Peyer's patch (tissue), 4 donors: ENCODE measurements around the gene SPTB. TPM values are rescaled to one million over a fixed set of nuclear protein-coding genes. Genes with fewer than 3 reads are reported as not detected.

Experiments used
- DNase-seq, 3 donors: peaks; one replicate each; pipeline ENCODE4 v3.0.0-alpha.2; 2017 to 2019
- H3K27ac ChIP-seq, 4 donors: fragments of 200-600 bp; sonication (generic); one replicate each; pipeline ENCODE4 v1.5.1; 2016 to 2019
- H3K27me3 ChIP-seq, 2 donors: fragments of 200-600 bp; sonication (generic); one replicate each; pipeline ENCODE4 v1.5.1; 2019
- H3K36me3 ChIP-seq, 3 donors: fragments of 200-600 bp; sonication (generic); one replicate each; pipeline ENCODE4 v1.5.1; 2016 to 2019
- H3K4me1 ChIP-seq, 4 donors: fragments of 200-600 bp; sonication (generic); one replicate each; pipeline ENCODE4 v1.5.1; 2016 to 2019
- H3K4me3 ChIP-seq, 4 donors: fragments of 200-600 bp; sonication (generic); 1 replicate in 3 of 4; 2 replicates in 1 of 4; pipeline ENCODE4 v1.5.1; 2016 to 2019; ENCODE audit warnings: mild to moderate bottlenecking in 1 of 4
- H3K9me3 ChIP-seq, 4 donors: fragments of 200-600 bp; sonication (generic); one replicate each; pipeline ENCODE4 v1.5.1; 2016 to 2019; ENCODE audit warnings: mild to moderate bottlenecking in 1 of 4
- CTCF ChIP-seq, 6 experiments: fragments of 450-650 bp in 4 of 6; fragments of 200-600 bp in 2 of 6; sonication (generic) in 1 of 6; IDR thresholded peaks; one replicate each; pipeline ENCODE4 v1.5.1; 2017 to 2019; ENCODE audit warnings: antibody characterized with exemption in 6 of 6, mild to moderate bottlenecking in 3 of 6, moderate library complexity in 1 of 6
- POLR2A ChIP-seq, 2 donors: fragments of 450-650 bp; IDR thresholded peaks; one replicate each; pipeline ENCODE4 v1.5.1; 2017; ENCODE audit warnings: antibody characterized with exemption in 2 of 2, mild to moderate bottlenecking in 2 of 2, moderate library complexity in 2 of 2
- total RNA-seq, 4 donors: library from RNA; depleted of rRNA; stranded (reverse); fragments of >200 nt; gene quantifications; one replicate each; pipeline ENCODE4 v1.1.0, GENCODE V29; 2016

Gene SPTB
- total RNA-seq, 4 donors from 2014 or later, result 0.57 to 2.5 (median 0.94) TPM; not detected in 1

- DNase-seq, result no peak
- Histone ChIP-seq H3K36me3 (no peaks in the 10 kb centered on the region), H3K4me3 (no peak overlapping the region), H3K27ac (no peak overlapping the region), H3K9me3 (no peaks in the 10 kb centered on the region), H3K4me1 (no peaks in the 10 kb centered on the region), H3K27me3 (no peaks in the 10 kb centered on the region)
- TF ChIP-seq CTCF (IDR thresholded peaks at IDR 0.05), result no peak
- TF ChIP-seq POLR2A (IDR thresholded peaks at IDR 0.05), result no peak
Observed at GRCh38 chr14:64801046-64801445, 78.7 kb downstream of the SPTB start.

GRCh38 chr14:64800000-64800399 is 79.7 kb downstream of the SPTB start:
- TF ChIP-seq CTCF (IDR thresholded peaks at IDR 0.05), result peak in 2 of 6 experiments; percentile 14 to 36
- no peak for TF ChIP-seq POLR2A (IDR thresholded peaks at IDR 0.05)
- Histone ChIP-seq H3K4me1 (no peaks in the 10 kb centered on the region), H3K36me3 (no peaks in the 10 kb centered on the region), H3K4me3 (no peak overlapping the region), H3K27me3 (no peaks in the 10 kb centered on the region), H3K9me3 (no peaks in the 10 kb centered on the region), H3K27ac (no peak overlapping the region)
- DNase-seq, result no peak

- Histone ChIP-seq H3K36me3 (no peaks in the 10 kb centered on the region), H3K9me3 (no peaks in the 10 kb centered on the region), H3K27ac (no peak overlapping the region), H3K4me3 (no peak overlapping the region), H3K4me1 (no peaks in the 10 kb centered on the region), H3K27me3 (no peaks in the 10 kb centered on the region)
- no peak for TF ChIP-seq CTCF (IDR thresholded peaks at IDR 0.05)
- no peak for TF ChIP-seq POLR2A (IDR thresholded peaks at IDR 0.05)
- DNase-seq, result no peak
Observed at GRCh38 chr14:64799555-64799954, 80.2 kb downstream of the SPTB start.

- no peaks in the 10 kb centered on the region for H3K9me3 ChIP-seq
- H3K27me3 ChIP-seq, result no peaks in the 10 kb centered on the region
- H3K4me1 ChIP-seq, result no peaks in the 10 kb centered on the region
- no peaks in the 10 kb centered on the region for H3K36me3 ChIP-seq
- no peak overlapping the region for H3K4me3 ChIP-seq
- no peak for TF ChIP-seq CTCF (IDR thresholded peaks at IDR 0.05)
- no peak for TF ChIP-seq POLR2A (IDR thresholded peaks at IDR 0.05)
- H3K27ac ChIP-seq, result no peak overlapping the region
- no peak for DNase-seq
Observed at GRCh38 chr14:64796369-64796768, 83.3 kb downstream of the SPTB start.

- H3K27ac ChIP-seq, result no peak overlapping the region
- TF ChIP-seq CTCF (IDR thresholded peaks at IDR 0.05) (no peak), POLR2A (IDR thresholded peaks at IDR 0.05) (no peak)
Observed at GRCh38 chr14:64795921-64796320, 83.8 kb downstream of the SPTB start.

GRCh38 chr14:64795211-64795610 is 84.5 kb downstream of the SPTB start:
- Histone ChIP-seq H3K9me3 (no peaks in the 10 kb centered on the region), H3K4me1 (no peaks in the 10 kb centered on the region), H3K36me3 (no peaks in the 10 kb centered on the region), H3K27me3 (no peaks in the 10 kb centered on the region), H3K4me3 (no peak overlapping the region), H3K27ac (no peak overlapping the region)
- TF ChIP-seq POLR2A (IDR thresholded peaks at IDR 0.05), result no peak
- no peak for TF ChIP-seq CTCF (IDR thresholded peaks at IDR 0.05)
- DNase-seq, result no peak

More at GRCh38 chr14:64795921-64796320, 83.8 kb downstream of the SPTB start:
- DNase-seq, result no peak
- H3K36me3 ChIP-seq, result no peaks in the 10 kb centered on the region
- H3K9me3 ChIP-seq, result no peaks in the 10 kb centered on the region
- no peaks in the 10 kb centered on the region for H3K27me3 ChIP-seq
- H3K4me1 ChIP-seq, result no peaks in the 10 kb centered on the region
- no peak overlapping the region for H3K4me3 ChIP-seq
